Neural cell (in vitro differentiated cells): ENCODE results near the gene CXorf58. TPM values are rescaled to one million over a fixed set of nuclear protein-coding genes. Genes with fewer than 3 reads are reported as not detected.

Experiments
- H2AFZ ChIP-seq: fragments of 200-600, 300-800 bp; sonication (generic), shearing (Covaris generic); 2 replicates; pipeline ENCODE4 v1.6.0; 2014; ENCODE audit warnings: low read depth, mild to moderate bottlenecking, antibody characterized with exemption, low read length, moderate library complexity
- H3F3A ChIP-seq: fragments of 200-600 bp; shearing (Covaris generic); 2 replicates; pipeline ENCODE4 v1.6.1; 2016; ENCODE audit warnings: mild to moderate bottlenecking, moderate library complexity, mixed read lengths, antibody characterized with exemption, low read length; ENCODE audit not compliant: insufficient read depth, poor library complexity, severe bottlenecking
- H3K27ac ChIP-seq: fragments of 200-600, 300-800 bp; sonication (generic), shearing (Covaris generic); 2 replicates; pipeline ENCODE4 v1.5.1; 2014; ENCODE audit warnings: mild to moderate bottlenecking, low read length, moderate library complexity
- H3K27me3 ChIP-seq: fragments of 300-800, 200-600 bp; sonication (generic), shearing (Covaris generic); 2 replicates; pipeline ENCODE4 v1.6.0; 2014; ENCODE audit warnings: mild to moderate bottlenecking, low read depth, low read length, moderate library complexity; ENCODE audit not compliant: insufficient read depth
- H3K36me3 ChIP-seq: fragments of 300-800, 200-600 bp; sonication (generic), shearing (Covaris generic); 2 replicates; pipeline ENCODE4 v1.5.1; 2014; ENCODE audit warnings: mild to moderate bottlenecking, antibody characterized with exemption, low read length, moderate library complexity; ENCODE audit not compliant: insufficient read depth
- H3K4me2 ChIP-seq: fragments of 300-800, 200-600 bp; sonication (generic), shearing (Covaris generic); 2 replicates; pipeline ENCODE4 v1.6.0; 2014; ENCODE audit warnings: mild to moderate bottlenecking, low read length
- H3K4me3 ChIP-seq: fragments of 300-800, 200-600 bp; sonication (generic), shearing (Covaris generic); 2 replicates; pipeline ENCODE4 v1.5.1; 2014; ENCODE audit warnings: mild to moderate bottlenecking, low read length, moderate library complexity
- H3K79me2 ChIP-seq: fragments of 200-600 bp; shearing (Covaris generic); replicated peaks from 2 replicates; pipeline ENCODE4 v1.6.0; 2014; ENCODE audit warnings: mild to moderate bottlenecking, low read length, moderate library complexity; ENCODE audit not compliant: insufficient read depth
- H3K9ac ChIP-seq: fragments of 300-800, 200-600 bp; sonication (generic), shearing (Covaris generic); 2 replicates; pipeline ENCODE4 v1.6.1; 2016; ENCODE audit warnings: mild to moderate bottlenecking, low read length, mixed read lengths
- H3K9me2 ChIP-seq: fragments of 200-600 bp; shearing (Covaris generic); 2 replicates; pipeline ENCODE4 v1.6.1; 2016; ENCODE audit warnings: mild to moderate bottlenecking, low read length, mixed read lengths; ENCODE audit not compliant: insufficient read depth
- H3K9me3 ChIP-seq: fragments of 200-600, 300-800 bp; sonication (generic), shearing (Covaris generic); 2 replicates; pipeline ENCODE4 v1.6.1; 2016; ENCODE audit warnings: mild to moderate bottlenecking, mixed run types, low read length, moderate library complexity, mixed read lengths
- H4K20me1 ChIP-seq: fragments of 200-600 bp; shearing (Covaris generic); 2 replicates; pipeline ENCODE4 v1.6.1; 2016; ENCODE audit warnings: mild to moderate bottlenecking, mixed run types; ENCODE audit not compliant: insufficient read depth
- CTCF ChIP-seq: fragments of 450-650 bp; IDR thresholded peaks from 2 replicates; pipeline ENCODE4 v1.5.1; 2014; ENCODE audit warnings: antibody characterized with exemption, mild to moderate bottlenecking, moderate library complexity; ENCODE audit not compliant: poor library complexity, severe bottlenecking
- EP300 ChIP-seq: fragments of 450-650 bp; conservative IDR thresholded peaks from 2 replicates; pipeline ENCODE4 v1.6.1; 2014; ENCODE audit warnings: antibody characterized with exemption, mild to moderate bottlenecking, moderate library complexity; ENCODE audit not compliant: poor library complexity, severe bottlenecking
- EZH2 ChIP-seq: fragments of 200-600, 300-800 bp; shearing (Covaris generic), sonication (generic); IDR thresholded peaks from 2 replicates; pipeline ENCODE4 v1.6.1; 2014; ENCODE audit warnings: antibody characterized with exemption, low read length, borderline replicate concordance, mild to moderate bottlenecking; ENCODE audit not compliant: insufficient read depth, poor library complexity, severe bottlenecking
- MXI1 ChIP-seq: fragments of 450-650 bp; conservative IDR thresholded peaks from 2 replicates; pipeline ENCODE4 v1.6.1; 2014; ENCODE audit warnings: antibody characterized with exemption, mild to moderate bottlenecking; ENCODE audit not compliant: poor library complexity, severe bottlenecking
- POLR2AphosphoS5 ChIP-seq: IDR thresholded peaks from 2 replicates; pipeline ENCODE4 v1.6.1; 2012
- RAD21 ChIP-seq: fragments of 450-650 bp; conservative IDR thresholded peaks from 2 replicates; pipeline ENCODE4 v1.6.1; 2014; ENCODE audit warnings: antibody characterized with exemption, mild to moderate bottlenecking, moderate library complexity
- REST ChIP-seq: IDR thresholded peaks from 2 replicates; pipeline ENCODE4 v1.6.1; 2012; ENCODE audit warnings: borderline replicate concordance
- TAF1 ChIP-seq: IDR thresholded peaks from 2 replicates; pipeline ENCODE4 v1.6.1; 2012; ENCODE audit warnings: low read depth
- polyA plus RNA-seq: library from polyadenylated mRNA; depleted of rRNA; stranded (reverse); fragments of >200 nt; gene quantifications from 2 replicates; pipeline ENCODE4 v1.2.3, GENCODE V29; 2014

Gene CXorf58
- polyA plus RNA-seq, 1 donor from 2014 or later, result 0.14 TPM

GRCh38 chrX:23952391-23952790 lies 44.6 kb downstream of the CXorf58 start:
- Histone ChIP-seq H3K9me2 (no peaks in the 10 kb centered on the region), H2AFZ (no peak overlapping the region), H3K9ac (no peak overlapping the region), H3K9me3 (no peaks in the 10 kb centered on the region), H3K36me3 (no peaks in the 10 kb centered on the region), H3K4me3 (no peak overlapping the region), H4K20me1 (no peaks in the 10 kb centered on the region), H3K27ac (no peak overlapping the region), H3F3A (no peaks in the 10 kb centered on the region), H3K79me2 (no peaks in the 10 kb centered on the region), H3K4me2 (no peak overlapping the region), H3K27me3 (no peaks in the 10 kb centered on the region)
- no peak for TF ChIP-seq REST
- no peak for TF ChIP-seq EZH2
- no peak for TF ChIP-seq TAF1
- no peak for TF ChIP-seq POLR2AphosphoS5

GRCh38 chrX:23952984-23953907 lies 45.4 kb downstream of the CXorf58 start:
- Histone ChIP-seq H3K36me3 (no peaks in the 10 kb centered on the region), H4K20me1 (no peaks in the 10 kb centered on the region), H3K4me2 (no peak overlapping the region), H3K9ac (no peak overlapping the region), H2AFZ (no peak overlapping the region), H3K79me2 (no peaks in the 10 kb centered on the region), H3K27me3 (no peaks in the 10 kb centered on the region), H3K9me3 (no peaks in the 10 kb centered on the region), H3F3A (no peaks in the 10 kb centered on the region), H3K27ac (no peak overlapping the region), H3K4me3 (no peak overlapping the region), H3K9me2 (no peaks in the 10 kb centered on the region)
- TF ChIP-seq TAF1 (no peak), EZH2 (no peak), RAD21 (no peak), EP300 (no peak), CTCF (no peak), MXI1 (no peak), POLR2AphosphoS5 (no peak)
